ENCODE data around the gene FOXP4. TPM values are rescaled to one million over a fixed set of nuclear protein-coding genes. Genes with fewer than 3 reads are reported as not detected.

FOXP4 gene
- total and polyA plus RNA-seq, 9 donors = 2.3 to 37.4 (median 15.5) TPM

DNA sequence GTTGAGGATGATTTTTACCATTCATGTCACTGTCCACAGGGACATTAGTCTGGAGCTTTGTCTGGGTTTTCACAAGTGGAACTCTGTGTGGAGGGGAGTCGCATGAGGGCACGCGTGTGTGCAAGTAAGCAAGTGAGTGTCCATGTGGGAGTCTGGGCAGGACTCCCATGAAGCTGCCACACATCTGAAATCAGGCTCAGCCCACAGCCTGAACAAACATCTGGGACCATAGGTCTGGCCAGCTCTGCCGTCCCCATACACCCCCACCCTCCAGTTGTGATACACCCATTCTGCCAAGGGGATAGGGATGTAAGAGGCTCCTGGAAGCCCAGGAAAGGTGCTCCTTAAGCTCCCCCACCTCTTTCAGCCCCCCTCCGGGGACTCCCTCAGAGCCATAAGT lies 17.1 kb upstream of the FOXP4 start:
- Histone ChIP-seq H3K36me3 (no peaks in the 10 kb centered on the region), H3K27me3 (no peaks in the 10 kb centered on the region), H3K4me3 (no peak overlapping the region), H3K27ac (no peak overlapping the region), H3K9me3 (no peaks in the 10 kb centered on the region), H3K4me1 (ENCODE audit: insufficient read depth) (no peaks in the 10 kb centered on the region)
- 75 to 95% (median 87%) methylated on average over 4 to 5 of the region's 5 CpGs for WGBS, 3 donors
- intact Hi-C loops (cut with DNase I) = no loop called here
- no peak for DNase-seq
- TF ChIP-seq EP300 (IDR thresholded peaks at IDR 0.05) (no peak), POLR2A (IDR thresholded peaks at IDR 0.05) (no peak)
- TF ChIP-seq, protein P1, sequence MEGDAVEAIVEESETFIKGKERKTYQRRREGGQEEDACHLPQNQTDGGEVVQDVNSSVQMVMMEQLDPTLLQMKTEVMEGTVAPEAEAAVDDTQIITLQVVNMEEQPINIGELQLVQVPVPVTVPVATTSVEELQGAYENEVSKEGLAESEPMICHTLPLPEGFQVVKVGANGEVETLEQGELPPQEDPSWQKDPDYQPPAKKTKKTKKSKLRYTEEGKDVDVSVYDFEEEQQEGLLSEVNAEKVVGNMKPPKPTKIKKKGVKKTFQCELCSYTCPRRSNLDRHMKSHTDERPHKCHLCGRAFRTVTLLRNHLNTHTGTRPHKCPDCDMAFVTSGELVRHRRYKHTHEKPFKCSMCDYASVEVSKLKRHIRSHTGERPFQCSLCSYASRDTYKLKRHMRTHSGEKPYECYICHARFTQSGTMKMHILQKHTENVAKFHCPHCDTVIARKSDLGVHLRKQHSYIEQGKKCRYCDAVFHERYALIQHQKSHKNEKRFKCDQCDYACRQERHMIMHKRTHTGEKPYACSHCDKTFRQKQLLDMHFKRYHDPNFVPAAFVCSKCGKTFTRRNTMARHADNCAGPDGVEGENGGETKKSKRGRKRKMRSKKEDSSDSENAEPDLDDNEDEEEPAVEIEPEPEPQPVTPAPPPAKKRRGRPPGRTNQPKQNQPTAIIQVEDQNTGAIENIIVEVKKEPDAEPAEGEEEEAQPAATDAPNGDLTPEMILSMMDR (IDR thresholded peaks at IDR 0.05) = no peak

DNA sequence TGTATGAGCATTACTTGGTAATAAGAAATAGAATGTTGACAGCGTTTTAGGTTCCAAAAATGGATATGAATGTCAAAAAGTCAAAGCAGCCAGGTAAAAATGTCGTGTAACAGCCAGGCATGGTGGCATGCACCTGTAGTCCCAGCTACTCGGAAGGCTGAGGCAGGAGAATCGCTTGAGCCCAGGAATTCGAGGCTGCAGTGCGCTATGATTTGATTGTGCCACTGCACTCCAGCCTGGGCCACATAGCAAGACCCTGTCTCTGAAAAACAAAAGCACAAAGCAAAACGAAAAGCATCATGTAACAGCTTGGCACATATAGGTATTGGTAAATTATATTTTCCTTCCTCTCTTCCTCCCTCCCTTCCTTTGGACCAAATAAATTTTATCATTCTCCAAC lies 16.2 kb upstream of the FOXP4 start:
- intact Hi-C loops (cut with DNase I) = no loop called here
- Histone ChIP-seq H3K4me3 (no peak overlapping the region), H3K9me3 (no peaks in the 10 kb centered on the region), H3K27ac (no peak overlapping the region), H3K36me3 (no peaks in the 10 kb centered on the region), H3K27me3 (no peaks in the 10 kb centered on the region), H3K4me1 (ENCODE audit: insufficient read depth) (no peaks in the 10 kb centered on the region)
- TF ChIP-seq, protein P1 (IDR thresholded peaks at IDR 0.05) = no peak
- TF ChIP-seq POLR2A (IDR thresholded peaks at IDR 0.05) (no peak), EP300 (IDR thresholded peaks at IDR 0.05) (no peak)
- no peak for DNase-seq
- WGBS, 3 donors = 80 to 90% (median 87%) methylated on average over 7 of the region's 7 CpGs

DNA sequence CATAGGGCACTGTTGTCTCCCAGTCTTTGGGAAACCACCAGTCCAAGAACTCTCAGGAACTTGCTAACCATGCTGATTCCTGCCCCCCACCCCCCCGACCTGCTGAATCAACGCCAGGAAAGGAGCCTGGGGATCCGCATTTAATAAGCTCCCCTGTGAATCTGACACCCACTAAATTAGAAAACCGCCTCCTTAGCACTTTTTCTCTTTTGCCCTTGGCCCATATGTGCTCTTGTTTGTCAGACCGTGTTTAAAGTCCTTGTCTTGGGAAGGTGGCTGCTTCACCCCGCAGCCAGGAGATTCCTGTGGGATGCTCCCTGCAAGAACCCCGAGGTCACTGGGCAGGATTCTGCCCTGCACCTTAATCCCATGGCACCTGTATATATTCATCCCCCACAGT lies 15.7 kb upstream of the FOXP4 start:
- H3K9me3 ChIP-seq = no peaks in the 10 kb centered on the region
- DNase-seq = no peak
- no peaks in the 10 kb centered on the region for H3K4me1 ChIP-seq (ENCODE audit: insufficient read depth)
- H3K27ac ChIP-seq = no peak overlapping the region
- intact Hi-C loops (cut with DNase I) = no loop called here
- H3K27me3 ChIP-seq = no peaks in the 10 kb centered on the region
- no peaks in the 10 kb centered on the region for H3K36me3 ChIP-seq
- 77 to 89% (median 89%) methylated on average over 7 of the region's 7 CpGs for WGBS, 3 donors
- TF ChIP-seq EP300 (IDR thresholded peaks at IDR 0.05) (no peak), POLR2A (IDR thresholded peaks at IDR 0.05) (no peak)
- TF ChIP-seq, protein P1 (IDR thresholded peaks at IDR 0.05) = no peak
- H3K4me3 ChIP-seq = no peak overlapping the region

DNA sequence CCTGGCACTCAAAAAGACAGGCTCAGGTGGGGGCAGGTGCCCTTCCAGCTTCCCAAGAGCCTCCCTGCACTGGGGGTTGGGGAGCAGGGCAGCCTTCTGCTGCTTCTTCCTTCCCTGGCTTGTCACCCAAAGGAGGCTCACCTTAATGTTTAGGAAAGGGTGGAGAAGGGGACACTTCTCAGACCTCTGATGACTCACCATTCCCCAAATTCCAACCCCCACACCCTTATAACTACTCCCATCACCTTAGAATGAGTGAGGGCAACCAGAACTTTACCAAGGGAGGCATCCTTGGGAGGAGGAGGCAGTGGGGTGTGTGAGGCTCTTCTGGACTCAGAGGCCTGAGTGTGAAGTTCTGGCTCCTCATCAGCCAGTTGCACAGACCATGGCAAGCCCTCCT lies 15.2 kb upstream of the FOXP4 start:
- no peak overlapping the region for H3K27ac ChIP-seq
- DNase-seq = no peak
- H3K4me1 ChIP-seq (ENCODE audit: insufficient read depth) = no peaks in the 10 kb centered on the region
- no peaks in the 10 kb centered on the region for H3K36me3 ChIP-seq
- H3K9me3 ChIP-seq = no peaks in the 10 kb centered on the region
- intact Hi-C loops (cut with DNase I) = no loop called here
- H3K27me3 ChIP-seq = no peaks in the 10 kb centered on the region
- no peak overlapping the region for H3K4me3 ChIP-seq
- TF ChIP-seq, protein P1 (IDR thresholded peaks at IDR 0.05) = no peak
- no peak for TF ChIP-seq POLR2A (IDR thresholded peaks at IDR 0.05)
- no peak for TF ChIP-seq EP300 (IDR thresholded peaks at IDR 0.05)
